HepG2 (cell line): ENCODE measurements around the gene ADAMTS17. TPM values are rescaled to one million over a fixed set of nuclear protein-coding genes. Genes with fewer than 3 reads are reported as not detected.

ENCODE experiments used
- CBX1 ChIP-seq: IDR thresholded peaks from one replicate; pipeline ENCODE4 v1.6.1; 2016; ENCODE audit warnings: antibody characterized with exemption, low read depth
- FOXA1 ChIP-seq, 2 experiments: fragments of 450-650 bp in 1 of 2; sonication (generic) in 1 of 2; formaldehyde crosslinking in 1 of 2; IDR thresholded peaks; 2 replicates each; pipeline versions ENCODE4 v1.4.0 to v1.6.1; 2016 to 2020; ENCODE audit warnings: missing genetic modification reagents in 1 of 2
- IRF9 ChIP-seq: sonication (generic); formaldehyde crosslinking; IDR thresholded peaks from 2 replicates; pipeline ENCODE4 v1.8.0; 2022; ENCODE audit warnings: missing genetic modification reagents, mild to moderate bottlenecking, borderline replicate concordance
- JUNB ChIP-seq: sonication (generic); formaldehyde crosslinking; IDR thresholded peaks from 2 replicates; pipeline ENCODE4 v1.8.0; 2022; ENCODE audit warnings: missing genetic modification reagents, mild to moderate bottlenecking, borderline replicate concordance
- MTA1 ChIP-seq: sonication (generic); formaldehyde crosslinking; IDR thresholded peaks from 2 replicates; pipeline ENCODE4 v1.4.0; 2020; ENCODE audit warnings: missing genetic modification reagents, mild to moderate bottlenecking, borderline replicate concordance
- SRSF4 ChIP-seq: fragments of 200-400 bp; formaldehyde crosslinking; IDR thresholded peaks from one replicate; pipeline ENCODE4 v1.6.1; 2018; ENCODE audit warnings: mild to moderate bottlenecking, low read depth, low read length, moderate library complexity; ENCODE audit not compliant: poor library complexity, severe bottlenecking
- THRA ChIP-seq: sonication (generic); formaldehyde crosslinking; IDR thresholded peaks from 2 replicates; pipeline ENCODE4 v1.4.0; 2020; ENCODE audit warnings: missing genetic modification reagents, borderline replicate concordance
- ZBTB2 ChIP-seq: sonication (generic); formaldehyde crosslinking; IDR thresholded peaks from 2 replicates; pipeline ENCODE4 v1.8.0; 2022; ENCODE audit warnings: low read depth, missing genetic modification reagents
- ZFP36 ChIP-seq: fragments of 150-350 bp; IDR thresholded peaks from 2 replicates; pipeline ENCODE4 v1.6.1; 2018; ENCODE audit warnings: borderline replicate concordance, low read length, low read depth; ENCODE audit not compliant: partially characterized antibody
- ZNF274 ChIP-seq: sonication (generic); formaldehyde crosslinking; IDR thresholded peaks from 2 replicates; pipeline ENCODE4 v1.5.1; 2020; ENCODE audit warnings: mild to moderate bottlenecking, missing genetic modification reagents
- ZNF280D ChIP-seq: sonication (generic); formaldehyde crosslinking; IDR thresholded peaks from 2 replicates; pipeline ENCODE4 v1.5.1; 2020; ENCODE audit warnings: mild to moderate bottlenecking, missing genetic modification reagents
- ZNF430 ChIP-seq: sonication (generic); formaldehyde crosslinking; IDR thresholded peaks from 2 replicates; pipeline ENCODE4 v1.9.0; 2021; ENCODE audit warnings: mild to moderate bottlenecking, missing genetic modification reagents
- polyA plus RNA-seq, 8 experiments: library from polyadenylated mRNA; depleted of rRNA in 3 of 8; stranded (reverse) in 7 of 8; unstranded in 1 of 8; fragments of >200 nt; fragmentation: Illumina TruSeq in 4 of 8; extraction: Trizol in 4 of 8; gene quantifications; 2 replicates each; pipeline versions ENCODE4 v1.2.1 to v1.2.3, GENCODE V29; 2011 to 2016; ENCODE audit warnings: low read depth in 4 of 8, missing spikeins in 1 of 8, mixed read lengths in 1 of 8; ENCODE audit not compliant: insufficient read depth in 1 of 8
- total RNA-seq, 5 experiments: library from RNA; depleted of rRNA; stranded (reverse); fragments of >200 nt; fragmentation: Illumina TruSeq; extraction: Trizol; gene quantifications; 2 replicates each; pipeline ENCODE4 v1.2.3, GENCODE V29; 2016; ENCODE audit warnings: low read depth in 1 of 5

The ADAMTS17 gene
- total and polyA plus RNA-seq, 2 of the 13 experiments (the other 11 are each of a cell fraction or from before 2014, with no cell fraction given): 0.02 to 0.04 TPM

DNA sequence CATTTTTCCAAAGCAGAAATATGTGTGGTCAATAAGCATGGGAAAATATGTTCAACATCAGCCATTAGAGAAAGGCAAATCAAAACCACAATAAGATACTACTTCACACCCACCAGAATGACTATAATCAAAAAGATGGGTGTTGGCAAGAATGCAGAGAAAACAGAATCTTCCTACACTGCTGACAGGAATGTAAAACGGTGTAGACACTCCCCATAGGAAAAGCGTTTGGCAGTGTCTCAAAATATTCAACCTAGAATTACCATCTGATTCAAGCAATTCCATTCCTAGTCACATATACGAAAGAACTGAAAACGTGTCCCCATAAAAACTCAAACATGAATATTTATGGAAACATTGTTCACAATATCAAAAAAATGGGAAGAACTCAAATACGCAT, 123.3 kb downstream of the ADAMTS17 start (continued):
- TF ChIP-seq ZNF280D (CRISPR knock-in tag): no peak
- TF ChIP-seq ZBTB2 (CRISPR knock-in tag): no peak
- TF ChIP-seq IRF9 (CRISPR knock-in tag): no peak
- no peak for TF ChIP-seq ZFP36
- no peak for TF ChIP-seq CBX1
- TF ChIP-seq MTA1 (CRISPR knock-in tag): no peak
- TF ChIP-seq ZNF274: no peak
- no peak for TF ChIP-seq SRSF4
- TF ChIP-seq THRA: no peak
- no peak for TF ChIP-seq FOXA1 (IDR thresholded peaks at IDR 0.05)
- TF ChIP-seq FOXA1 (CRISPR knock-in tag; IDR thresholded peaks at IDR 0.05): no peak
- TF ChIP-seq JUNB (CRISPR knock-in tag): no peak
- no peak for TF ChIP-seq ZNF430 (CRISPR knock-in tag)
